HEK293 (cell line): ENCODE data around the gene ITGAL.

Experiments
- ELK4 ChIP-seq: IDR thresholded peaks from 2 replicates; pipeline ENCODE4 v1.6.1; 2011; ENCODE audit warnings: mild to moderate bottlenecking, low read depth, low read length, borderline replicate concordance
- GLI4 ChIP-seq: fragments of 450-650 bp; formaldehyde crosslinking; IDR thresholded peaks from 2 replicates; pipeline ENCODE4 v1.5.1; 2016; ENCODE audit warnings: missing biosample characterization, missing genetic modification characterization
- HIC1 ChIP-seq: fragments of 450-650 bp; formaldehyde crosslinking; IDR thresholded peaks from 2 replicates; pipeline ENCODE4 v1.5.1; 2016; ENCODE audit warnings: missing biosample characterization, missing genetic modification characterization
- MZF1 ChIP-seq: fragments of 450-650 bp; formaldehyde crosslinking; IDR thresholded peaks from 2 replicates; pipeline ENCODE4 v1.5.1; 2017; ENCODE audit warnings: missing biosample characterization, missing genetic modification characterization, borderline replicate concordance
- PATZ1 ChIP-seq: fragments of 450-650 bp; formaldehyde crosslinking; IDR thresholded peaks from 2 replicates; pipeline ENCODE4 v1.5.1; 2016; ENCODE audit warnings: missing biosample characterization, missing genetic modification characterization
- PBX3 ChIP-seq: sonication (generic); formaldehyde crosslinking; IDR thresholded peaks from 2 replicates; pipeline ENCODE4 v1.8.1; 2022; ENCODE audit warnings: mild to moderate bottlenecking, moderate library complexity, missing genetic modification reagents
- PRDM4 ChIP-seq: fragments of 450-650 bp; formaldehyde crosslinking; IDR thresholded peaks from 2 replicates; pipeline ENCODE4 v1.5.1; 2017; ENCODE audit warnings: missing biosample characterization, missing genetic modification characterization
- REPIN1 ChIP-seq: fragments of 450-650 bp; formaldehyde crosslinking; IDR thresholded peaks from 2 replicates; pipeline ENCODE4 v1.5.1; 2017; ENCODE audit warnings: missing biosample characterization, missing genetic modification characterization, low read depth
- SP7 ChIP-seq: fragments of 450-650 bp; formaldehyde crosslinking; IDR thresholded peaks from 2 replicates; pipeline ENCODE4 v1.5.1; 2016; ENCODE audit warnings: missing biosample characterization, missing genetic modification characterization
- ZBTB17 ChIP-seq: fragments of 450-650 bp; formaldehyde crosslinking; IDR thresholded peaks from 2 replicates; pipeline ENCODE4 v1.5.1; 2016; ENCODE audit warnings: missing biosample characterization, missing genetic modification characterization
- ZBTB7A ChIP-seq: fragments of 450-650 bp; formaldehyde crosslinking; IDR thresholded peaks from 2 replicates; pipeline ENCODE4 v1.5.1; 2016; ENCODE audit warnings: low read depth, missing biosample characterization, missing genetic modification characterization
- ZNF202 ChIP-seq: fragments of 450-650 bp; formaldehyde crosslinking; IDR thresholded peaks from 2 replicates; pipeline ENCODE4 v1.5.1; 2016; ENCODE audit warnings: missing biosample characterization, missing genetic modification characterization, borderline replicate concordance
- ZNF302 ChIP-seq: fragments of 450-650 bp; formaldehyde crosslinking; IDR thresholded peaks from 2 replicates; pipeline ENCODE4 v1.5.1; 2016; ENCODE audit warnings: missing biosample characterization, missing genetic modification characterization, low read depth
- ZNF433 ChIP-seq: fragments of 450-650 bp; formaldehyde crosslinking; IDR thresholded peaks from 2 replicates; pipeline ENCODE4 v1.5.1; 2016; ENCODE audit warnings: missing biosample characterization, missing genetic modification characterization, low read depth
- ZNF473 ChIP-seq: fragments of 450-650 bp; formaldehyde crosslinking; IDR thresholded peaks from 2 replicates; pipeline ENCODE4 v1.5.1; 2017; ENCODE audit warnings: missing biosample characterization, missing genetic modification characterization
- ZNF529 ChIP-seq: fragments of 450-650 bp; formaldehyde crosslinking; IDR thresholded peaks from 2 replicates; pipeline ENCODE4 v1.5.1; 2017; ENCODE audit warnings: missing genetic modification characterization, missing biosample characterization; ENCODE audit not compliant: insufficient replicate concordance
- ZNF558 ChIP-seq: fragments of 450-650 bp; formaldehyde crosslinking; IDR thresholded peaks from 2 replicates; pipeline ENCODE4 v1.5.1; 2016; ENCODE audit warnings: missing biosample characterization, missing genetic modification characterization
- ZNF664 ChIP-seq: fragments of 450-650 bp; formaldehyde crosslinking; IDR thresholded peaks from 2 replicates; pipeline ENCODE4 v1.5.1; 2016; ENCODE audit warnings: missing biosample characterization, missing genetic modification characterization
- ZNF76 ChIP-seq: fragments of 450-650 bp; formaldehyde crosslinking; IDR thresholded peaks from 2 replicates; pipeline ENCODE4; 2016; ENCODE audit warnings: low read depth, missing biosample characterization, missing genetic modification characterization, borderline replicate concordance
- ZNF768 ChIP-seq: fragments of 450-650 bp; formaldehyde crosslinking; IDR thresholded peaks from 2 replicates; pipeline ENCODE4 v1.5.1; 2018; ENCODE audit warnings: missing biosample characterization, mild to moderate bottlenecking, missing genetic modification characterization
- ZNF792 ChIP-seq: fragments of 450-650 bp; formaldehyde crosslinking; IDR thresholded peaks from 2 replicates; pipeline ENCODE4 v1.5.1; 2016; ENCODE audit warnings: missing biosample characterization, missing genetic modification characterization
- ZSCAN5A ChIP-seq: fragments of 450-650 bp; formaldehyde crosslinking; IDR thresholded peaks from 2 replicates; pipeline ENCODE4 v1.5.1; 2016; ENCODE audit warnings: missing biosample characterization, missing genetic modification characterization

The ITGAL gene

GRCh38 chr16:30526823-30527634, 54.5 kb downstream of the ITGAL start (continued):
- TF ChIP-seq ZNF664 (no peak), HIC1 (no peak; the same call in 1 of the 2 replicates), GLI4 (peak; percentile 92), ZNF558 (tag by site-specific recombination) (no peak), ELK4 (no peak), ZNF433 (tag by site-specific recombination) (no peak), ZNF529 (tag by site-specific recombination) (no peak), PBX3 (CRISPR knock-in tag) (no peak; the same call in 1 of the 2 replicates), SP7 (tag by site-specific recombination) (peak; percentile 87), ZBTB7A (tag by site-specific recombination) (peak; percentile 98), ZNF76 (tag by site-specific recombination) (peak; percentile 89), MZF1 (tag by site-specific recombination) (no peak), ZNF473 (tag by site-specific recombination) (no peak), REPIN1 (tag by site-specific recombination) (peak; percentile 82; the same call in 1 of the 2 replicates), ZNF768 (tag by site-specific recombination) (peak; percentile 8; the same call in 1 of the 2 replicates), ZNF792 (peak; percentile 75; the same call in 1 of the 2 replicates), ZSCAN5A (tag by site-specific recombination) (peak; percentile 93), ZNF302 (tag by site-specific recombination) (no peak), ZBTB17 (tag by site-specific recombination) (peak; percentile 92; the same call in 1 of the 2 replicates), PATZ1 (peak; percentile 100), PRDM4 (tag by site-specific recombination) (peak; percentile 55), ZNF202 (tag by site-specific recombination) (no peak)
